ENCODE data around the gene SDE2. TPM values are rescaled to one million over a fixed set of nuclear protein-coding genes. Genes with fewer than 3 reads are reported as not detected.
A peak's percentile ranks its signal among the peaks of the same experiment; 100 is the strongest.
"Not testable (repeated sequence)": the region's sequence is repeated elsewhere in the genome, so short reads cannot be mapped to it uniquely, and the experiment has no call there.

Gene SDE2
- total RNA-seq, 1 experiment from 2014 or later, result 68.7 TPM

- DNase-seq (ENCODE audit: extremely low read depth, low read depth), result not testable (repeated sequence)
Measured at GRCh38 chr1:226007126-226007892, 8.2 kb upstream of the SDE2 start.

- DNase-seq (ENCODE audit: extremely low read depth, low read depth), result no peak
Measured at GRCh38 chr1:226006686-226007085, 7.5 kb upstream of the SDE2 start.

- DNase-seq (ENCODE audit: extremely low read depth, low read depth), result no peak
Measured at GRCh38 chr1:226004396-226004795, 5.3 kb upstream of the SDE2 start.

GRCh38 chr1:226003502-226004170 is 4.5 kb upstream of the SDE2 start:
- DNase-seq (ENCODE audit: extremely low read depth, low read depth), result no peak

- peak; percentile 79 for DNase-seq (ENCODE audit: extremely low read depth, low read depth)
Measured at GRCh38 chr1:226002667-226003501, 3.7 kb upstream of the SDE2 start.

GRCh38 chr1:226001963-226002666 is 3.0 kb upstream of the SDE2 start:
- peak; percentile 27 for DNase-seq (ENCODE audit: extremely low read depth, low read depth)

GRCh38 chr1:226001088-226001487 is 1.9 kb upstream of the SDE2 start:
- no peak for DNase-seq (ENCODE audit: extremely low read depth, low read depth)

- DNase-seq (ENCODE audit: extremely low read depth, low read depth), result not testable (repeated sequence)
Measured at GRCh38 chr1:226000493-226001081, 1.4 kb upstream of the SDE2 start.

GRCh38 chr1:225999912-226000337 is 782 bp upstream of the SDE2 start:
- no peak for DNase-seq (ENCODE audit: extremely low read depth, low read depth)

- DNase-seq (ENCODE audit: extremely low read depth, low read depth), result peak; percentile 17
Measured at GRCh38 chr1:225998560-225999226, 450 bp downstream of the SDE2 start.

GRCh38 chr1:225996946-225997545 is 2.1 kb downstream of the SDE2 start:
- no peak for DNase-seq (ENCODE audit: extremely low read depth, low read depth)

- DNase-seq (ENCODE audit: extremely low read depth, low read depth), result no peak
Measured at GRCh38 chr1:225995919-225996864, 3.0 kb downstream of the SDE2 start.

- no peak for DNase-seq (ENCODE audit: extremely low read depth, low read depth)
Measured at GRCh38 chr1:225990705-225991464, 8.3 kb downstream of the SDE2 start.

GRCh38 chr1:225987491-225988316 is 11.4 kb downstream of the SDE2 start:
- DNase-seq (ENCODE audit: extremely low read depth, low read depth), result peak; percentile 45

- DNase-seq (ENCODE audit: extremely low read depth, low read depth), result no peak
Measured at GRCh38 chr1:225981714-225982113, 17.4 kb downstream of the SDE2 start.

GRCh38 chr1:225980005-225980836 is 18.9 kb downstream of the SDE2 start:
- DNase-seq (ENCODE audit: extremely low read depth, low read depth), result no peak

Data from NCI-H460 (cell line).